NCI-H510A (cell line): ENCODE results near the gene NACC1.

Source experiments
- DNase-seq: peaks from one replicate; lab custom pipeline; 2025; lab: John Stamatoyannopoulos, UW

The NACC1 gene

DNA sequence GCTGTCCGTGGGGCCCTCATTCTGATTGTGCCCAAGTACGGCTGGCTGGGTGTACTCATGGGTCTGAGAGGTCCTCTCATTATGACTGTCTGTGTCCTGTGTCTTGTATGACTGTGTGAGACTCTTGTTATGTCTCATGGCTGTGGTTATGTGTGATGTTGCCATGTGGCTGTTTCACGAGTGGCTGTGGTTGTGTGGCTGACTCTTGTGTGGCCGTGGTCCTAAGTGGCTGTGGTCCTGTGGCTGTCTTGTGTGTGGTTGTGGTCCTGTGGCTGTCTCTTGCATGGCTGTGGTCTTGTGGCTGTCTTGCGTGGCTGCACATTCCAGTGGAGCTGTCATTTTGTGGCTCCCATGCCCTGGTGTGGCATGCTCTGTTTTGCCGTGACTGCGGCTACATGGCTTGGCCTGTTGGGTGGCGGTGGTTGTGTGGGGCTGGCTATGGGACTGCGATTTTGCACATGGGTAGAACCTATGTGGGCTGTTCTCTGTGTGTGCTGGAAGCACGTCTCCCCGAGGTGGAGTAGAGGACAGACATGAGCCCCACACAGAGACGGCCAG, 18.0 kb upstream of the NACC1 start:
- DNase-seq = no peak

DNA sequence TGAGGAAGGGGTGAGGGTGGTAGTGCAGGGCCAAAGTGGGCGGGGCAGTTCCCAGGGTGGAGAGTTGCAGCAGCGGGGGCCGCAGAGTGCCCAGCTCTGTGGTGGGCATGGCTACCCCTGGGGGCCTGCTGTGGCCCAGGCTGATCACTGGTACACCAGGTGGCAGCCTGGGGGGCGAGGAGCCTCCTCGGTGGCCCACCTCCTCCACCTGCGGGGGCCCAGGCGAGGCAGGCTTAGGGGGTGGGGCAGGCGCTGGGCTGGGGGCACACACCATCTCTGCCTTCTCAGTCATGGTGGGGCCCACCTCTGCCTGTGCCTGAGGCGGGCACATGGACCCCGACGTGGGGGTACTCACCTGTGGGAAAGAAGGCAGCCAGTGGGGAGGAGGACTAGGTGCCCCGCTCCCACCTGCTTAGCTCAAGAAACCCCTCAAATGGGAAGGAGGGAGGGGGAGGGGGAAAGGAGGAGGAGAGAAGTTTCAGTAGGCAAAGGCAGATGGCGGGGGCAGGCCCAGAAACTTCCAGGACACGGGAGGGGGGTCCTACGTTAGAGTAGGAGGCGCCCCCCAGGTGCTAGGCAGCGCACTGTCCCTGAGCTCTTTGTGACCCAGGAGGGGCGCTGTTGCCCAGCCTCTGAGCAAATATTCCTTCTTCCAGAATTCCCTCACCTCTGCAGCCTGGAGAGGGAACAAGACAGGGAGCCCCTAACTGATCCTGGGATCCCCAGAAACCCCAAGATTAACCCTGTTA, 17.0 kb upstream of the NACC1 start:
- no peak for DNase-seq

DNA sequence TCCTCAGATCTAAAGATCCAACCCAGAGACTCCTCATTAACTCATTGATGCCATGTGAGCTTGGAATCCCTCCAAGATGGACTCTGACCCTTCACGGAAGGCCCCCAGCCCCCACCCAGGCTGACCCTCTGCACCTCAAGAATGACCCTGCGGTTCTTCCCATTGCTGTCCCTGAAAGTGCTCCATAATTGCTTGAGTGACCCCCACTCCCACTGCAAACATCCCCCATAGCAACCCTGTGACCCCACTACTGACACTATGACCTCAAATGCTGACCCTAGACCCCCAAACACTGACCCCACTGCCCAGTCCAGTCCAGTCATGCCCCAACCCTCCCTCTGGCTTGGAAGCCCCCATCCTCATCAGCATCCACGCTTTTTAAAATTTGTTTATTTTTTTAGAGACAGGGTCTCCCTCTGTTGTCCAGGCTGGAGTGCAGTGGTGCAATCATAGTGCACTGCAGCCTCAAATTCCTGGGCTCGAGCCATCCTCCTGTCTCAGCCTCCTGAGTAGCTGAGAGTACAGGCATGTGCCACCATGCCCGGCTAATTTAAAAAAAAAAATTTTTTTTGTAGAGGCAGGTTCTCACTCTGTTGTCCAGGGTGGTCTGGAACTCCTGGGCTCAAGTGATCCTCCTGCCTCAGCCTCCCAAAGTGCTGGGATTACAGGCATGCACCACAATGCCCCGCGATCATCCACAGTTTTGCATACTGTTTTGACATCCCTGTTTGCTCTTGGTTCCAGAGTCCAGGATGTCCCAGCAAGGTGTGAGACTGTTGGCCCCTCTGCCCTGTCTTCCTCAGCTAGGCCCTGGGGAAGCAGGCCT, 16.3 kb upstream of the NACC1 start:
- DNase-seq = no peak

DNA sequence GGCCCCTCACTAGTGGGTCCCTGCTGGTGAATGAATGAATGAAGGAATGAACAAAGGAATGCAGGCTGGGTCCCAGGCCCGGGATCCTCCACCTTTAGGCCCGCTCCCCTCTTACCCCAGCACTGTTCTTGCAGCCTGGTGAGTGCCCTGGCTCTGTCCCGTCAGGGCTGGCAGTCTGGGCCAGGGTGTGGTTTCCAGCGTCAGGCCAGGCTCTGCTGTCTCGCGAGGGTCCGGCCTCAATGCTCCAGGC, 15.7 kb upstream of the NACC1 start:
- no peak for DNase-seq

DNA sequence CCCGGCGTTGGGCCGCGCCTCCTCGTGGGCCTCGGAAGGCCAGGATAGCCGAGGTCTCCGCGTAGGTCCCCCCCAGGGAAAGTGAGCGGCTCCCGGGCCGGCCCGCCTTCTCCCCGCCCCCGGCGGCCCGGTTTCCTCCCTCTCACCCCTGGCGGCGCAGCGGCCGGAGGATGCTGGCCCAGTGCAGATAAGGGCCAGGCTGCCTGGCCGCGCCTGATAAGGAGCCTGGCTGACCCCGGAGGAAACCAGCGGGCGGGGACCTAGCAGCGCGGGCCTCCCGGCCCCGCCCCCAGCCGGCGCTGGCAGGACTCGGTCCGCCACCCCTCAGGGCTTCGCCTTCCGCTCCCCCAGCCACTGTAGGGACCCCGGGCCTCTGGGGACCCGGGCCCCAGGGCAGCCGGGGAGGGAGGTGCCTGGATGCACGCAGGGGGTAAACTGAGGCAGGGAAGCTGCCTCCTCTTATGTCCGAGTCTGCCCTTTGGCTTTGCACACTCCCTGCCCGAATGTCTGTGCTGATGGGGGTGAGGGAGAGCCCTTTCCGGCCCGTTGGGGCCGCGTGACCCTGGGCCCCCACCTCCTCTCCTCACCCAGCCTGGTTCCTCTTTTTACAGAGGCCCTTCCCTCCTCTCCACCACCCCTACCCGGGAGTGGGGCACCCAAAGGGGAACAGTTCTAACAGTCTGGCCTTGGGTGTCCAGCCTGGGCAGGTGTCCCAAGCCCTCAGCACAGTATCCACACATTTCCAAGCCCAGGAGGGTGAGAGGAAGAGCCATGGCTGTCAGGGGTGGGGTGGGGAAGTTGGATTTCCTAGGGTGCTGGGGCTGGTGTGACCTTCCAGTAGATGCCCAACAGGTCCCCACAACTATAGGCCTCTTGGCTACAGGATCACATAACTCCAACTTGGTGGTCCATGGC, 15.1 kb upstream of the NACC1 start, which contains the start of gene LYL1:
Gene LYL1 (minus strand): TSS at position 193 of the 915 bp plus-strand sequence. CDS start 1,687 bp downstream, outside the sequence.
- DNase-seq = no peak

DNA sequence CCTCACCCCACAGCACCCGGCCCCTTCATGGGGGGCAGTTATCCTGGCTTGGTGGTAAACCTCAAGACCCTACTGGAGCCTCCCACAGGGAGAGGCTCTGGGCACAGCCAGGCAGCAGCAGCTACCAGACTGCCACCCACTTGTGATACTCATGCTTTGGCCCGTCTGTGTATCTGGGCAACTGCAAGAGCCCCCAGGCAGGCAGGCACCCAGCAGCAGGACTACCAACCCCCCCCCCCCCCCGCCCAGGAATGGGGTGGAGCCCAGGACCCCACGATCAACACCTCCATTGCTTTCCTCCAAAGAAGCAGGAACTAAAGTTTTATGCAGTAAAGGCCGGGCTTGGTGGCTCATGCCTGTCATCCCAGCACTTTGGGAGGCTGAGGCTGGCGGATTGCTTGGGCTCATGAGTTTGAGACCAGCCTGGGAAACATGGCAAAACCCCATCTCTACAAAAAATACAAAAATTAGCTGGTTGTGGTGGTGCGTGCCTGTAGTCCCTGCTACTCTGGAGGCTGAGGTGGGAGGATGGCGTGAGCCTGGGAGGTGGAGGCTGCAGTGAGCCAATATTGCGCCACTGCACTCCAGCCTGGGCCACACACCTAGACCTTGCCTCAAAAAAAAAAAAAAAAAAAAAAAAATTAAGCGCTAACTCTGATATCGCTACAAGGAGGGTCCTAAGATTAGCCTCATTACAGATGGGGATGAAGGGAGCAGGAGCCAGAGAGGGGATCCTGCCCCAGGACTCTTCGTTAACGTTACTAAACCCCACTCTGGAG, 14.3 kb upstream of the NACC1 start:
- no peak for DNase-seq

DNA sequence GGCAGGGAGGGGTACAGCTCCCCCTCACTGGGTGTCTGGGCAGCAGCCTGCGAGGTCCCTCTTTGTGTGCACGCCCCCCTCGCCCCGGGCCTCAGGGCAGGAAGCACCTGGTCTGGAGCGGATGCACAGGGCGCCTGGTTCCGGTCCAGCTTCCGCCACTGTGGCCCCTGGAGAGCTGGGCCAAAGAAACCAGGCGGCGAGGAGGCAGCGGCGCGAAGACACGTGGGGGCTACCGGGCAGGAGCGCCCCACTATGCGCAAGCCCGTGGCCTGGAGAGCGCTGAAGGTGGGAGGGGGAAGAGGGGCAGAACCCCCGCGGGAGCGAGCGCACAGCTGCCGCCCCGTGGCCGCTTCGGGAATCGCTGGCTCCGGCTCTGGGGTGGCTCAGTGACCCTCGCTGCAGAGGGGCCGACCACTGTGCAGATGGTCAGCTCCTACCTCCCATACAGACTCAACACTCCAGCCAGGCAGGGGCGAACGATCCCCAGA, 13.7 kb upstream of the NACC1 start:
- DNase-seq = no peak

DNA sequence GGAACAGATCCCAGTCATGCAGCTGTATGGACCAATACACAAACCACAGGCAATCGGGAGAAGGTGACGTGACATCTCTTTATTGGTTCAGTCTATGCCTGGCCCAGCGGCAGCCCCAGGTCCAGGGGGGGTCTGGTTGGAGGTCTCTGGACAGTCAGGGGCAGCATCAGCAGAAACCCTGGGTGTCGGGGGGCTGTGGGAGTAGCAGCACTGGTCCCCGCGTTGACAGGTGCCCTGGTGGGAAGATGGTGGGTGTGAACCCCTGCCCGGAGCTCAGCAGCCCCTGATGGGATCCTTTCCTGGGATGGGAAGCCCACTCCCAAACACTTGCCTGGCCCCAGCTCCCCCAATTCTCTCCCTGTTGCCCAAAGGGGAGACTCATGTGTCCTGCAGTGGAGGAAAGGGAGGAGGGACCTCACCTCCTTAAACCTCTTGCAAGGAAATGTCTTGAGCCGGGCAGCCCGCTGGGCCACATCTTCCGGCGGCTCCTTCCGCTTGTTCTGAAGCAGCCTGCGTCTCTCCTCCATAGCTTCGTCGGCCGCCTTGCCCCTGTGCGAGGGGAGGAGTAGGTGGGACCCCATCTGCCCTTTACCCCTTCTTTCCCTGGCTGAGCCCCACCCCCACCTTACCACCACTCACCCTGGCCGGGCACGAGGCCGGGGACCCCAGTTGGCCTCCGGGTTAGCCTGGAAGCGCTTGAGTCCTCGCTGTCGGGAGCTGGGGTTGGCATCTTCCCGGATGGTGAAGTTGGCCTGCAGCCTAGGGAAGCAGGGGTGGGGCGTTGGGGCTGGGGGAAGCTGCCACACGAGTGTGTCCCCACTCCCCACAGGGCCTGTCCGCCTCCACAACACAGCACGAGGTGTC, 13.0 kb upstream of the NACC1 start:
- no peak for DNase-seq

DNA sequence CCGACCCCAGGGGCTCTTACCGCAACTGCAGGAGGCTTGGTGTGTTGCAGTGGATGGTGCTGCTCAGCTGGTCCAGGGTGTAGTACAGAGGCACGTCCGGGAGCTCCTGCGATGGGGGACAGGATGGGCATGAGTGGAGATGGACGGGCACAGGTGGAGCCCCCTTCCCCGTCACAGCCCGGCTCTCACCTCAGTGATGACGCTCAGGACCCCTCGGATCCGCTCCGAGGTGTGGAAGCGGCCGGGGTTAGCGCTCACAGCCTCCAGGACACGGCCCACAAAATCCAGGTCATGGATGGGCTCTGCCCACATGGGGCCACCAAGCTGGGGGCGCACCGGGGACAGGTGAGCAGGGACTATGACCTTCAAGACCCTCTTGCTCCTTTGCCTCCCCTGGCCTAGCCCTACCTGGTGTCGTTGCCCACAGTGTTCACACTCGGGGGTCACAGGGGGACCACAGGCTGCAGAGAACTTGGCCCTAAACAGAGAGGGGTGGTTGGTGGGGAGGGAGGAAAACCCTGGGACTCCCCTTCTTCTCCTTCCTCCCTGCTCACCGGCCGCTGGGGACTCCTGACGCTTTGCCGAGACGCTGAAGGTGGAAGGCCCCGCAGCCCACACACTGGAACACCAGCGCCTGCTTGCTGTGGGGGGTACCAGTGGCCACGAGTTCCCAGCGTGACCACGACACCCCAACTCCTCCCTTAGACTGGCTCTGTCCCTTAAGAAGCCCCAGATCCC, 8.5 kb upstream of the NACC1 start:
- no peak for DNase-seq

DNA sequence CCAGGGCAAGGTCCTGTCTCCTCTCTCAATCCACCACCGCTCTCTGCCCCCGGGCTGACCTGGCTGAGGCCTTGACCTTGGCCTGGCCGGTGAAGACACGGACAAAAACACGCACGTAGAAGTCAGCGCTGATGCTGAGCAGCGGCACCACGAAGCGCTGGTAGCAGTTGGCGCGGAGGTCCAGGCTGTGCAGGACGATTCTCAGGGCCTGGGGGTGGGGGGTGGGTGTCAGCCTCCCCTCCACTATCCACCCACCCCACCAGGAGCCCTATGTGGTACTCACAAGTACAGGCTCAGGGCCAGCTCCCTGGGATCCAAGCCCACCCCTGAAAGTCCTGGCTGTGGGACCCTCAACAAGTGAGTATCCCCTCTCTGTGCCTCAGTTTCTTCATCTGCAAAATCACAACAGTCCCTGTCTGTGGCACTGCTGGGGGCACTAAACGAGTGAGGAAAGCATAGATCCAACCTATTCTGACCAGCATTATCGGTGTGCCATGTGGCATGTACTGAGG, 7.9 kb upstream of the NACC1 start:
- DNase-seq = no peak

DNA sequence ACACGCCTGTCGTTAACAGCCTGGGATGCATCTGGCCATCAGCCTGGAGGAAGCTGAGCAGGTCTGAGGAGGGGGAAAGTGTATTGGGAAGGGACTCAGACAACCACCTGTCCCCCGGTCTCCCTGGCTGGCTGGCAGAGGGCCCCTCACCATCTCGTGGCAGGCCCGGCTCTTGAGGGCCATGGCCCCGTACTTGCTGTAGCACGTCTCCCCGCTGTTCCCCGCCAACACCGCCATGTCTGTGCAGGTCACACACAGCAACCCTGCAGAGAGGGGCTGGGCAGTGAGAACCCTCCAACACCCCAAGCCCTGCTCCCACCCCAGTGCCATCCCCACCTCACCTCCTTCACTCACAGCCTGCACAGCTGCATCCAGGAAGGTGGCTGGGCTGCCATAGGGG, 5.5 kb upstream of the NACC1 start:
- DNase-seq = no peak

DNA sequence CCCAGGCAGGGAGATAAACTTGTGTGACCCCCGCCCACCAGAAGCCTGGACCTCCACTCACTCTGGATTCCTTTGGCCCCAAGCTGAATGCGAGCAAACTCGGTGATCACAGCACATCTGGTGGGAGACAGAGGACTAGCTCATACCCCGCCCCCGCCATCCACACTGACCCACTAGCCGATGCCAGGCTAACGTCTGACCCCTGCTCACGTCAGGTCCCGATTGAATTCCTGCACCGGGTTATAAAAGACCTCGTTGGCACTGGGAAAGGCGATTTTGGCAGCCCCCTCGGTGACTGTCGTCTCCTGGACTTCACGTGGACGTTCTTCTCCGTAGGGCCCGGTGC, 2.2 kb upstream of the NACC1 start:
- DNase-seq = no peak

DNA sequence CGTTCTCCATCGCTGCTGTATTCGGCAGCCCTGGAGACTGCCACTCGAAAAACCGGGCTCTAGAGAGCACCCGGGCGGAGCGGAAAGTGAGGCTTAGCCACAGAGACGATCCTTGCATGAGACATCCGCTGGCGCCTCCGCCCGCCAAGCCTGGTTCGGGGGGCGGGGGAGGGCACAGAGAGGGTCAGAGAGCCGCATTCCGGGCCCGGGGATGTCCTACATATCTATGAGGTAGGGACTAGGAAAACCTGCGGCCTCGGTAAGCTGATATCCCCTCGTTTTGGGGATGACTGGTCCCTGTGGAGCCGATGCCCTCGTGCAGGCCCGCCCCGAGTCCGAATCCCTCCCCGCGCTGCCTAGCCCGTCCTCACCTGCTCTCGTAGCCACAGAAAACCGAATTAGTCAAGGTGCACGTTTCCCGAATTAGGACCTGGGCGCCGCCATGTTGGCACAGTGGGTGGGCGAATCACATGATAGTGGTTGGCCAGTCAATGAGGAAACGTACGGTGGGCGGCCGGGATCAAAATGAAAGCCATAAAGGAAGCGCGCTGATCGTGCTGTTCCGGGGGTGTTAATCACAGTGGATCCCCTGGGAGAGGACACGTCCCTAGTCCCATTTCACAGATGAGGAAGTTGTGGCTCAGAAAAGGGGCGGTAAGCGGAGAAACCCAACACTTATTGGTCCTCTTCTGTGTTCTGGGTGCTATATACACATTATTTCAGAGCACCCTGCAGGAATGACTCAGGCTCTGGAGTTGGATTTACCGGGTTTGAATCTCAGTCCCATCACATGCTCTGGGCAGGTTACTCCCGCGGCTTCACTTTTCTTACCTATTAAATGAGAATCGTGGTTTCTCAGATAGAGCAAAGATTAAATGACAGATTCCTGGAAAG, 1.5 kb upstream of the NACC1 start, which contains the start of gene TRMT1:
Gene TRMT1 (minus strand): TSS at position 459 of the 894 bp plus-strand sequence. CDS start 341 bp downstream, at position 118.
- DNase-seq = peak; percentile 87

DNA sequence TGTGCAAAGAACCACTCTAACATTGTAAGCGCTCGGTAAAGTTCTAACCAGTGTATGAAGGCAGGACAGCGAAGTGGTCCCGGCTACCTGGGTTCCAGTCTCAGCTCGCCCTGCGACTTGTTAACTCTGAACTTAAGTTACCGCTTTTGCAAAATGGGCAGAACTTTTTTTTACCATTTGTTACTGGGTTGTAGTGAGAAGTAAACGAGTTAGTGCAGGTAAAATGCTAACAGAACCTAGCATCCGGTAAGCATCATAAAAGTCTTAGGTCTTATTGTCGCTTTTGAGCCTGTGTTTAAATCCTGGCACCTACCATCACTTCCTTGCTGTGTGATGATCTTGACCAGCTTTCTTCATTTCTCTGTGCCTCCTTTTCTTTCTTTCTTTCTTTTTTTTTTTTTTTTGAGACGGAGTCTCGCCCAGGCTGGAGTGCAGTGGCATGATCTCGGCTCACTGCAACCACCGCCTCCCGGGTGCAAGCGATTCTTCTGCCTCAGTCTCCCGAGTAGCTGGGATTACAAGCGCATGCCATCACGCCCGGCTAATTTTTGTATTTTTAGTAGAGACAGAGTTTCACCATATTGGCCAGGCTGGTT, 790 bp upstream of the NACC1 start:
- no peak for DNase-seq

DNA sequence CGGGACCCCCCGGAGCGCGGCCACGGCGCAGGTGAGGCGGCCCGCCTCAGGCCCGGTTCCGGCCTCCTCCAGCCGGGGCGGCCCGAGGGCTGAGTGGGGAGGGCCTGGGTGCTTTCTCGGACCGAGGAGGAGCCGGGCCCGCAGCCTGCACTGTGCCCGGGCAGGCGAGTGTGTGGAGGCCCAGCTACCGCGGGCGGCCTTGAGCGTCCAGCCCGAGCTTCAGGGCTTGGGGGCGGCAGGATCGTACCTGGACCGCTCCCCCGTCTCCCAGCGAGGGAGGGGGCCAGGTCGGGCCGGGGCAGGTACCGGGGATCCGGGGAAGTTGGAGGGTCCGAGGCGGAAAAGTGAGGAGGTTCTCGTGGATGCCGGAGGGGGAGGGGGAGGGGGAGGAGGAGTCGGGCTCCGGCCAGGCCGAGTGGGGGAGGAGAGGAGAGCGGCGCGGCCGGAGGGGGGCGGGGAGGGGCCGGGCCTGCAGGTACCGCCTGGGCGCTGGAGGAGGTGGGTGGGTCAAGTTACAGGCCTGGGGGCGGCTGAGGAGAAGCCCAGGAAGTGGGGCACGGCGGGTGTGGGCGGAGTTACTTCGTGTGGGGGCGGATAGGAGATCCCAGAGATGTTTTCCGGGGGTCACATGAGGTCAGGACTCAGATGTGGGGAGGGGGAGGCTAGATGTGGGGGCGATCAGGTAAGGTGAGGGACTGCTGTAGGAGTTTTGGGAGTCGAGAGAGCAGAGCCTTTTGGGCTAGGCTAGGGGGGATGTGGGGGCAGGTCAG, 545 bp downstream of the NACC1 start:
- peak; percentile 77 for DNase-seq

DNA sequence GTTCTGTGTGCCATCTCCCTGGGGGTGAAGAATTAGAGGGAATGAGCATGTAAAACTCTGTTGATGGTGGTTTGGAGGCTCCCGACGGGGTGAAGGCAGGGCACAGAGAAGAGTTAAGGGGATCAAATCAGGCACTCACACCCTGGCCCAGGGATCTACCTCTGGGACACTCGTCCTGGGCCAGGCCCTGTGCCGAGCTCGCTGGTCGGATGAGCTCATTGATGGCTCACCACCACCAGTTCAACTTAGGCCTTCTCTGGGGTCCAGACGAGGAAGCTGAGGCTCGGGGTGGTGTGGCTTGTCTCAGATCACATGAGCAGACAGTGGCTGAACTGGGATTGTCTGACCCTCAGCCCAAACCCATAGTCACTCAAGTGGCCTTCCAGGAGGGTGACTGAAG, 1.6 kb downstream of the NACC1 start:
- no peak for DNase-seq

DNA sequence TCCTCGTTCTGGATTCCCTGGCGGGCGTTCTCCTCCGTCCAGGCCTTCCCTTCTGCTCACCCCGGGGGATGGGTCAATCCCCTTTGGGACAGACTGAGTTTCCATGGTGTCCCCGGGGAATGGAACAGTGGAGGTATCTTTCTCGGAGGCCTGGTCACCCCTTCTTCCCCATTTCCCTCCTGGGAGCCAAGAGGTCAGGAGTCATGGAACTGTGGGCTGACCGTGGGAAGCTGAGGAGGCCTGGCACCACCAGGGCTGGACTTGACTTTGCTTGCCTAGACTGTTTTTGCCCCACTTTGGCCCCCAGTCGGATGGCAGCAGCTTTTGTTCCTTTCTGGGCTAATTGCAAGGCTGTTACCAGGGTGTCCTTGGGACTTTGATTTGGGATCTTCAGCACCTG, 2.0 kb downstream of the NACC1 start:
- DNase-seq = no peak
